GM12878 (cell line): Measurements from ENCODE around the gene KASH5. TPM values are rescaled to one million over a fixed set of nuclear protein-coding genes. Genes with fewer than 3 reads are reported as not detected.

Source experiments
- ATAC-seq: fragments of 200-7000 bp; cut with Tn5 transposase; 3 replicates; pipeline ENCODE4 v1.9.1; 2020; ENCODE audit warnings: mild to moderate bottlenecking, moderate library complexity
- BruUV-seq: library from RNA; stranded (reverse); fragments of 400-500 nt; replicated peaks from 2 replicates; lab custom pipeline; 2021; lab: Mats Ljungman, UMichigan
- CTCF ChIA-PET: fragments of 300-600 bp; sonication (Branson Sonifier 250); formaldehyde crosslinking; extraction: SDS; loops from one replicate; lab custom pipeline; 2021; ENCODE audit warnings: inconsistent platforms; lab: Yijun Ruan, JAX
- POLR2A ChIA-PET: fragments of 350-600 bp; formaldehyde crosslinking; extraction: SDS; loops from one replicate; lab custom pipeline; 2021; ENCODE audit warnings: inconsistent platforms; lab: Charles Lee
- RAD21 ChIA-PET: fragments of 300-600 bp; sonication (Branson Sonifier 250); formaldehyde crosslinking; loops from one replicate; lab custom pipeline; 2023; ENCODE audit warnings: antibody characterized with exemption; ENCODE audit not compliant: unreplicated experiment; lab: Charles Lee
- SMC1A ChIA-PET: fragments of 300-600 bp; sonication (Branson Sonifier 250); formaldehyde crosslinking; loops from one replicate; lab custom pipeline; 2023; ENCODE audit not compliant: unreplicated experiment, uncharacterized antibody; lab: Charles Lee
- DNase-seq: peaks from one replicate; pipeline ENCODE4 v3.0.0-alpha.2; 2011; ENCODE audit warnings: low read depth, low spot score
- FAIRE-seq: peaks from 3 replicates; lab custom pipeline; 2011; peaks lifted over from hg19 to GRCh38; lab: Jason Lieb, UNC
- H2AFZ ChIP-seq: 2 replicates; pipeline ENCODE4 v1.6.0; 2011; ENCODE audit warnings: low read depth, low read length, control low read depth; ENCODE audit not compliant: control insufficient read depth
- H3K27ac ChIP-seq: 2 replicates; pipeline ENCODE4 v1.5.1; 2011; ENCODE audit warnings: control low read depth; ENCODE audit not compliant: control insufficient read depth, insufficient read depth
- H3K27me3 ChIP-seq, 2 experiments: replicated peaks in 1 of 2; 2 replicates each; pipeline versions ENCODE4 v1.6.0 to v1.6.1; 2011; ENCODE audit warnings: low read length in 1 of 2; ENCODE audit not compliant: control insufficient read depth in 2 of 2, insufficient read depth in 2 of 2
- H3K36me3 ChIP-seq, 2 experiments: 2 replicates each; pipeline ENCODE4 v1.5.1; 2011; ENCODE audit warnings: low read length in 1 of 2; ENCODE audit not compliant: control insufficient read depth in 2 of 2, insufficient read depth in 2 of 2
- H3K4me1 ChIP-seq: 2 replicates; pipeline ENCODE4 v1.6.1; 2011; ENCODE audit warnings: mild to moderate bottlenecking, low read length, moderate library complexity, mixed read lengths; ENCODE audit not compliant: control insufficient read depth, insufficient read depth
- H3K4me2 ChIP-seq: 2 replicates; pipeline ENCODE4 v1.6.0; 2011; ENCODE audit warnings: control low read depth; ENCODE audit not compliant: control insufficient read depth, insufficient read depth
- H3K4me3 ChIP-seq: fragments of 200-600 bp; sonication (generic); 2 replicates; pipeline ENCODE4 v1.5.1; 2016
- H3K79me2 ChIP-seq: 2 replicates; pipeline ENCODE4 v1.6.0; 2011; ENCODE audit warnings: low read length; ENCODE audit not compliant: control insufficient read depth, insufficient read depth
- H3K9ac ChIP-seq: 2 replicates; pipeline ENCODE4 v1.8.0; 2011; ENCODE audit warnings: low read length, control low read depth, mixed read lengths; ENCODE audit not compliant: control insufficient read depth, insufficient read depth
- H3K9me3 ChIP-seq: replicated peaks from 3 replicates; pipeline ENCODE4 v1.5.1; 2011; ENCODE audit warnings: mild to moderate bottlenecking, low read length; ENCODE audit not compliant: control insufficient read depth, insufficient read depth
- H4K20me1 ChIP-seq: 2 replicates; pipeline ENCODE4 v1.6.0; 2011; ENCODE audit not compliant: control insufficient read depth, insufficient read depth
- CEBPB ChIP-seq, 2 experiments: fragments of 150-350 bp in 1 of 2; IDR thresholded peaks; 2 replicates each; pipeline ENCODE4 v1.6.1; 2012 to 2014; ENCODE audit warnings: low read depth in 2 of 2, low read length in 2 of 2, borderline replicate concordance in 1 of 2, inconsistent platforms in 1 of 2
- CEBPZ ChIP-seq: fragments of 150-350 bp; IDR thresholded peaks from 2 replicates; pipeline ENCODE4 v1.6.1; 2016; ENCODE audit warnings: low read depth, low read length
- GATAD2B ChIP-seq: fragments of 450-650 bp; conservative IDR thresholded peaks from 2 replicates; pipeline ENCODE4 v1.6.1; 2017; ENCODE audit warnings: low read depth, mild to moderate bottlenecking, moderate library complexity
- NR2C2 ChIP-seq: IDR thresholded peaks from 2 replicates; pipeline ENCODE4 v1.6.1; 2011; ENCODE audit warnings: borderline replicate concordance, low read depth; ENCODE audit not compliant: control insufficient read depth, insufficient read length
- TCF7 ChIP-seq: IDR thresholded peaks from 2 replicates; pipeline ENCODE4 v1.6.1; 2014; ENCODE audit warnings: antibody characterized with exemption, borderline replicate concordance
- WGBS: methylation state at CpG from one replicate; pipeline ENCODE4 v1.1.6; 2016; ENCODE audit warnings: low lambda C conversion rate; ENCODE audit not compliant: insufficient replicate concordance, insufficient coverage; ENCODE audit errors: missing lambda C conversion rate; 5-methylcytosine and 5-hydroxymethylcytosine counted together
- in situ Hi-C: fragments of 300-500 bp; cut with MboI; formaldehyde crosslinking; loops from 9 replicates; pipeline ENCODE4 v1.14.3; 2018; ENCODE audit warnings: mixed read lengths
- intact Hi-C: fragments of 100-400 bp; cut with micrococcal nuclease; formaldehyde crosslinking; loops from one replicate; pipeline ENCODE4 v1.14.2; 2022; ENCODE audit not compliant: unreplicated experiment
- polyA plus RNA-seq, 11 experiments: library from polyadenylated mRNA; depleted of rRNA in 4 of 11; unstranded in 6 of 11; stranded (reverse) in 5 of 11; fragments of >200 nt; fragmentation: Nextera tagmentation in 4 of 11; fragmentation: Illumina TruSeq in 1 of 11; extraction: Ambion mirVana in 4 of 11; extraction: Trizol in 1 of 11; gene quantifications; 1 replicate in 1 of 11; 2 replicates in 10 of 11; pipeline versions ENCODE4 v1.2.1 to v1.2.3, GENCODE V29; 2011 to 2016; ENCODE audit warnings: inconsistent platforms in 2 of 11, missing spikeins in 2 of 11, low read depth in 1 of 11
- total RNA-seq, 4 experiments: library from RNA; depleted of rRNA in 3 of 4; stranded (reverse); fragments of >200 nt in 3 of 4; fragmentation: Illumina TruSeq in 1 of 4; extraction: Trizol in 1 of 4; gene quantifications; 2 replicates each; pipeline versions ENCODE4 v1.2.1 to v1.2.3, GENCODE V29; 2013 to 2021
- TF ChIP-seq, protein P1 (sequence below): IDR thresholded peaks from 2 replicates; pipeline ENCODE4 v1.6.1; 2012; ENCODE audit warnings: low read depth, low read length, improper control_type of control experiment
- TF ChIP-seq, protein P2 (sequence below): IDR thresholded peaks from 2 replicates; pipeline ENCODE4 v1.6.1; 2012; ENCODE audit warnings: low read depth, low read length, improper control_type of control experiment

KASH5 gene
- total and polyA plus RNA-seq, 10 of the 15 experiments (the other 5 are each of a cell fraction or from before 2014, with no cell fraction given) = 0.03 to 0.06 (median 0.05) TPM; not detected in 7

DNA sequence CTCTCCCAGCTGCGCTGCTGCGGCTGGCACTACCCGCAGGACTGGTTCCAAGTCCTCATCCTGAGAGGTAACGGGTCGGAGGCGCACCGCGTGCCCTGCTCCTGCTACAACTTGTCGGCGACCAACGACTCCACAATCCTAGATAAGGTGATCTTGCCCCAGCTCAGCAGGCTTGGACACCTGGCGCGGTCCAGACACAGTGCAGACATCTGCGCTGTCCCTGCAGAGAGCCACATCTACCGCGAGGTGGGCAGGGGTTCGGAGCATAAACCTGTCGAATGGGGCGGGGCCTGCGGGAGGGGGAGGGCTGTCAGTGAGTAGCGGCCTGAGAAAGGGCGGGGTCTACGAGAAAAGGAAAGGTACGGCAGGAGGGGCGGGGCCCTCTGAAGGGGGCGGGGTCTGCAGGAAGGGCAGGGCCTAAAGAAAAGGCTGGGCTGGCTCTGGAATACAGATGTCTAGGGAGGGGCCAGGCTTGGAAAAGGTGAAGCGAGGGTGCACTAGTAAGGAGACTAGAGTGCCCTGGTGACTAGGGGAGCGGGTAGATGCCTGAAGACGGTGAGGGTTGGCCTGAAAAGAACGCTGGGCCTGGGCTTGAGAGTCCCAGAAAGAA, 49.3 kb upstream of the KASH5 start (continued):
- TF ChIP-seq TCF7 (no peak), NR2C2 (no peak)

- intact Hi-C loops (loop anchor here (1.0 kb wide), 1 partner anchor 104 kb away; no protein-coding TSS in a partner anchor), in situ Hi-C loops (no loop called here)
- WGBS = 68% methylated on average over 37 of the region's 47 CpGs
- H2AFZ ChIP-seq = no peak overlapping the region
- peak overlapping the region; percentile 71 for H3K4me2 ChIP-seq
- no peak overlapping the region for H3K9ac ChIP-seq
- peaks cover 33% of the 10 kb centered on the region for H3K4me1 ChIP-seq
- no peaks in the 10 kb centered on the region for H4K20me1 ChIP-seq
- DNase-seq (no peak), FAIRE-seq (no peak), ATAC-seq (no peak)
- peaks cover 37% of the 10 kb centered on the region for H3K79me2 ChIP-seq
- H3K27ac ChIP-seq = no peak overlapping the region
- TF ChIP-seq GATAD2B (0 out of 2 replicates have a peak, but pooled peaks have one; percentile 29), CEBPB (IDR thresholded peaks at IDR 0.05; ENCODE audit: borderline replicate concordance in 1 of 2, low read depth in 2 of 2, low read length in 2 of 2) (no peak), CEBPZ (no peak)
- TF ChIP-seq, protein P1, sequence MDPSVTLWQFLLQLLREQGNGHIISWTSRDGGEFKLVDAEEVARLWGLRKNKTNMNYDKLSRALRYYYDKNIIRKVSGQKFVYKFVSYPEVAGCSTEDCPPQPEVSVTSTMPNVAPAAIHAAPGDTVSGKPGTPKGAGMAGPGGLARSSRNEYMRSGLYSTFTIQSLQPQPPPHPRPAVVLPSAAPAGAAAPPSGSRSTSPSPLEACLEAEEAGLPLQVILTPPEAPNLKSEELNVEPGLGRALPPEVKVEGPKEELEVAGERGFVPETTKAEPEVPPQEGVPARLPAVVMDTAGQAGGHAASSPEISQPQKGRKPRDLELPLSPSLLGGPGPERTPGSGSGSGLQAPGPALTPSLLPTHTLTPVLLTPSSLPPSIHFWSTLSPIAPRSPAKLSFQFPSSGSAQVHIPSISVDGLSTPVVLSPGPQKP = no peak
- TF ChIP-seq, protein P2, sequence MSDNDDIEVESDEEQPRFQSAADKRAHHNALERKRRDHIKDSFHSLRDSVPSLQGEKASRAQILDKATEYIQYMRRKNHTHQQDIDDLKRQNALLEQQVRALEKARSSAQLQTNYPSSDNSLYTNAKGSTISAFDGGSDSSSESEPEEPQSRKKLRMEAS = no peak
- H3K27me3 ChIP-seq = no peaks in the 10 kb centered on the region
- H3K4me3 ChIP-seq = peak overlapping the region; percentile 20; the same call in 1 of the 2 replicates
- RAD21 ChIA-PET = interaction anchor here (1.0 to 2.8 kb wide), 6 partner anchors 8 to 130 kb away, joined by 3 to 15 read pairs (median 6); no protein-coding TSS in a partner anchor
- BruUV-seq = no TSS peak
- CTCF ChIA-PET = interaction anchor here (0.6 to 3.0 kb wide), 6 partner anchors 9 to 134 kb away, joined by 3 to 17 read pairs (median 6); partner anchors contain the start of gene FLT3LG
- POLR2A ChIA-PET = interaction anchor here (0.6 to 3.0 kb wide), 5 partner anchors 10 to 113 kb away, joined by 3 to 44 read pairs (median 6); partner anchors contain the start of gene PIH1D1
- H3K36me3 ChIP-seq = peaks cover 0 to 3% of the 10 kb centered on the region in 2 experiments; a peak in 1 of 4 replicates
- no peaks in the 10 kb centered on the region for H3K9me3 ChIP-seq
- SMC1A ChIA-PET = interaction anchor here (1.0 to 3.2 kb wide), 5 partner anchors 8 to 131 kb away, joined by 3 to 13 read pairs (median 6); no protein-coding TSS in a partner anchor
Observed at GRCh38 chr19:49339301-49340068, 48.6 kb upstream of the KASH5 start.
